HG03064 (cell line): ENCODE results near the gene THSD4.

Source experiments
- ATAC-seq: cut with Tn5 transposase; IDR thresholded peaks from one replicate; pipeline ENCODE4 v1.9.1; 2021; ENCODE audit warnings: low read depth; ENCODE audit not compliant: unreplicated experiment

Gene THSD4

GRCh38 chr15:71627604-71628003 lies 512.3 kb downstream of the THSD4 start:
- ATAC-seq = no peak

GRCh38 chr15:71628988-71629770 lies 513.9 kb downstream of the THSD4 start:
- no peak for ATAC-seq

DNA sequence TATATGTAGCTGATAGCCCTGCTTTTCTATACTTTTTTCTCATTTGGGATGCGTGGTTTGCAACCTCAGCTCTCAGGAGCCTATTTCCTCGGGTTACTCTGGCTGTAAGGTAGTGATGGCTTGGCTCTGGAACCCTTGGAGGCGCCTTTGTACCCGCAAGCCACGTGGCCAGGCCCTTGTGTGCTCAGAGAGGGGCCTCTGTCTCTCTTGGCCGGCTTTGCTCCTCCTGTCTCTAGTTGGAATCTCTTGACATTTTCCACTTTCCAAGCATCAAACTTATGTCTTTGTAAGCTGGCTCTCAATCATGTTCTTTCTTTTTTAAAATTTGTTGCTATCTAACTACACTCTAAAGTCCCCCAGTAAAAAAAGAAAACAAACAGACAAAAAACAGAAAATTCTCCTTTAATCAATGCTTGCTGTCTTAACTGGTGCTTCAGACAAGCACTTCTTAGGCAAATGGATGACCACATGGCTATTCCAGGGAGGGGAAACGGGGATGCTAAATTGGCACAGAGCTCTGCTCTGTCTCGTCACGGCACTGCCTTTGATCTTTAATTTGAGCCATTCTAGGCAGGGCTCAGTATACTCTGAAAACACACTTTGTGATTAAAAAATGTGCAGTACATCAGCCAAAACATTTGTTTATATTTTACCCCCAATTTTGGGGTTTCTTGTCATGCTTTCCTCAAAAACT lies 514.7 kb downstream of the THSD4 start:
- ATAC-seq = no peak

- no peak for ATAC-seq
These were observed 515.2 kb downstream of the THSD4 start for GRCh38 chr15:71630475-71630809.

DNA sequence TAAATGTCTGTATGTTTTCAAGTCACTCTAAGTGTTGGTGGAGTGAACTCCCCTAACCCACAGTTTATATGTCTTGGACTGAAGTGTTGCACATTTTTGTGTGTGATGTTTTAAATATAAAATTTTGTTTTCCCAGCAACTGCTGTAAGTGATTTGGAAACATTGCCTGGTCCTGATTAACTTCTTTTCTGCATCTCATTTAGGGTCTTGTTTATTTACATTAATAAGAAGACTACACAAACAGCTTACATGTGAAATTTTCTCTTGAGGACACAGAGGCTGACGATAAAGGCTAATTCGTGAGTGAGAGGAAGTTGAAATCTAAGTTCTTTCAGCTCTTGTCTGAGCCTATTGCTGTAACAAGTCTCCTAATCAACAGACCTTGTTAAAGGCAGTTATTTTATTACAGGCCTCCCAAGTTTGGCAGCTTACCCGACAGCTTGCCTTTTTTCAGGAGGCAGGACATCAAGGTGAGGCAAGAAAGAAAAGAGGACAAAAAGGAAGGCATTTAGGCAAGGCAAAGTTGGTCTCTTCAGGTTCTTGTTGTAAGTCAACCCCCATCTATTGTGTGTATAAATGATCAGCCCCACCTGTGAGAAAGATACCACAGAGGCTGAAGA lies 517.4 kb downstream of the THSD4 start:
- no peak for ATAC-seq

DNA sequence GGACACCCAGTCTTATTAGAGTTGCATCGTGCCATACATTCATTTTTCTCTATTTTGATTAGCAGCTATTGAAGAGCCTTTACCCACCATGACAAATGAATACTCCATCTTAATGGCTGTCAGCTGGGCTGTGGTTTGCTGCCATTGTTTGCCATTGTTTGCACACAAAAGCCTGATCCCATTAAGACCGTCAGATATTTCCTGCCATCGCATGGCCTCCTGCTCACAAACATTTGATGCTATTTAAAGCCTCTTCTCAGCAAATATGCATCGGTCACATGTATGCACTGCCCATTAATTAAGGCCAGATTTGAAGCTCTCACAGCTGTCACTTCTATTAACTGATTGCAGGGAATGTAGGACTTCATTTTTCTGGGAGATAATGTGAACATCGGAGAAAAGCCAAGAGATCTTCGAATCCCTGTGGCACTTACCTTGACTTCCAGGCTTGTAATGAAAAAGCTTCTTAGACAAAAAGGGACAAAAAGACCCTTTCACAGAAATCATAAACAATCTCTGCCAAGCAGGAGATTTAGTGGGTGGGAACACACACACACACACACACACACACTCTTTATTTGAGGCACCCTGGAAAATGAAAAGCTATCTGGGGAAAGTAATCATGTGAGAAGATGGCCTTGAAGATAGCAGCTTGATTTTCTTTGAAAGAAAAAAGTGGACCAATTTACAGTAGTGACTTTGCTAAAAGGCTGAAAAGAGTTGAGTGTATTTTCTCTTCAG lies 519.7 kb downstream of the THSD4 start:
- ATAC-seq = no peak

- no peak for ATAC-seq
These were observed 520.5 kb downstream of the THSD4 start for GRCh38 chr15:71635735-71636134.

GRCh38 chr15:71638876-71639275 lies 523.6 kb downstream of the THSD4 start:
- ATAC-seq = no peak

DNA sequence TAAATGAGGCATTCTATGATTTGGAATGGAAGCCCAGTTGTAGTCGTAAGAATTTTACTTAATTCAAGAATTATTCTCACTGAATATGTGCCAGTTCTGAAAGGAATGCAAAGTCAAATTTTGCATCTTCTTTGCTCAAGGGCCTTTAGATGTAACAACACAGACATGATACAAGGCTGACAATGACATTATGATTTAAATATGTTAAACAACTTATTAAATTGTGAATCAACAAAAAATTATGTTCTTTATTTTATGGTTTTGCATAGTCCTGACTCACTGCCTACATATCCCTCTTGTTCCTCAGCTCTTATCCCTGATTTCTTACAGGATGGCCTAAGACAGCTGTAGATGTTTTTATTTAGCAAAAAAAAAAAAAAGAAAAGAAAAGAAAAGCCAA lies 524.2 kb downstream of the THSD4 start:
- no peak for ATAC-seq

- no peak for ATAC-seq
These were observed 528.6 kb downstream of the THSD4 start for GRCh38 chr15:71643918-71644317.

DNA sequence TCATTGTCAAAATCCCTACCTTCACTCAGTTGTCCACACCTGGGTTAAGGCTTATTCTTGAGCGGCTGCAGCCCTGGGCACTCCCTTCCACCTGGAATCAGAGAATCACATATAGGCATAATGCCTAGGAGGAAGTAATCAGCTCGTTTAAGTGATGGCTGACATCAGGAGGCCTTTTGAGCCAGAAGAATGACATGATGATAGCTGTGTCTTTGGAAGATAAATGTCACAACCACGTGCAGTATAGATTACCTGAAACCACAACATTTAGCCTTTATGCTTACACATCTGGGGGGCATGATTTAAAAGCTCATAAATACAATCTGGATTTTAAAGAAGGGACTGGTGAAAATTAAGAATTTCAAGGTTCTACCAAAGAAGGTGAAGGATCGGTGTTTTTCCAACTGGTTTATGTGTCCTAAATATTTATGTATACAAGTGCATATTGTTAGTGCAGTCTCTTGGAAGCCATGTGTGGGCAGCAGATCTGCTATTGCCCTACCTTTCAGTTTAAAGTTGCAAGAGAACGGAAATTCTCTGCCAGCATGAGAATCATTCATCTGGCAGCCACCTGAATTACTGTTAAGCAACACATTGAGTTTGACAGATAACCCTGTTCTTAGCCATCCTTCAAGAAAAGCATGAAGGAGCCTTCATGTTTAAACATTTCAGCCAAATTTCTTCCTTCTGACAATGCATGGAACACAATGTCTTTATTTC lies 531.7 kb downstream of the THSD4 start:
- ATAC-seq = no peak

DNA sequence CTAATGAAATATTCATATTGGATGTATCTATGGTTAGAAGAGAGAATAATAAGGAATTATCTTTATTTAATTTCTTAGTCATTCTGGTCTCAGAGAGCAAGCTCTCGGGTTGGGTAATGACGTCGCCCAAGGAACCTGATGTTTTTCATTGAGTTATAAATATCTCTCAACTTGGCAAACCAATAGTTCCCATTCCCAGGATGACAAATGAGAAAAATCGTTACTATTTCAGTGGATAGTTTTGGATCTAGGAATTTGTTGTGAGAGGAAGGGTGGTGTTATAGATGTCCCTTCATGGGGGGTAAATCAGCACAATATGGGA lies 532.2 kb downstream of the THSD4 start:
- ATAC-seq = no peak

DNA sequence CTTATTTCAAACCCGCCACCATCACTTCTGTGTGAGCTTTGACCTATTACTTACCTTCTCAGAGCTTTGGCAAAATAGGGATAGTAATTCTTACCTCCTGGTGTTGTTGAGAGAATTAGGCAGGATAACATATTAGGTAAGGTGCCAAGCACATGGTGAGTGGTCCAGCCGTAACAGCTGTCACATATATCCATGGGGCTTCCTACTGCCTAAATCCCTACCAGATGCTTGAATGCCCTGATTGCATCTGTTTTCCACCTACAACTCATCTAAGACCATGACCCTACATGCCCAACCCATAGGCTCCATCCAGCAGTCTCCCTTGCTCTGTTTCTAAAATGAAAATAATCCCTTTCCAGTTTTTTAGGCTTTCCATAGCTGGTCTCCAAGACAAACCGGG lies 532.8 kb downstream of the THSD4 start:
- no peak for ATAC-seq

DNA sequence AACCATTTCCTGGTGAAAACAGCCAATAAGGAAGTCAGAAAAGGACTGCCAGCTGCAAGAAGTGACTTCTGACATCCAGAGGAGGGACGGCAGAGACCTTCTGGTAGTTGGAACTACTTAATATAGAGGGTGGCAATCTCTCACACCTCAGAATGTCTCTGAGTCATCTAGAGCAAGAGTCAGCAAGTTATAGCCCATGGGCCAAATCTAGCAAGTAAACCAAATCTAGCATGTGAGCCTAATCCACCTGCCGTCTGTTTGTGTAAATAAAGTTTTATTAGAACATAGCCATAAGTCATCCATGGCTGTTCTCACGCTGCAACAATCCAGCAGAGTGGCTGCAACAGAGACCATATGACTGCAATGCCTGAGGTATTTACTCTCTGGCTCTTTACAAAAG lies 534.6 kb downstream of the THSD4 start:
- no peak for ATAC-seq

DNA sequence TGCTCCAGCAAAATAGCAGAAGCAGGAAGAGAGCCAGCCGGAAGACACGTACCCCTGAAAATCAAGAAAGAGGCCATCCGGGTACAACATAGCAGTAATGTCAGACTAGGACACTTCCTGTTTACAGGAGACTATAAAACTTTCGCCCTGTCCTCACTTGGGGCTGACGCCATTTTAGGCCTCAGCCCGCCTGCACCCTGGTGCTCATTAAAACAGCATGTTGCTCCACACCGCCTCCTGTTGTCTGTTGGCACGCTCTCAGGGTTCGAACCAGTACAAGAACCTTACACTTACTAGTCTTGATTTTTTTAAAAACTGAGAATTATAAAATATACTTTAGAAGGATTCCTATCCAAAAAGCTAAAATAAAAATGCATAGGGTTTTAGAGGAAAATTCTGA lies 535.3 kb downstream of the THSD4 start:
- ATAC-seq = no peak

- ATAC-seq = no peak
These were observed 536.5 kb downstream of the THSD4 start for GRCh38 chr15:71651750-71652186.

DNA sequence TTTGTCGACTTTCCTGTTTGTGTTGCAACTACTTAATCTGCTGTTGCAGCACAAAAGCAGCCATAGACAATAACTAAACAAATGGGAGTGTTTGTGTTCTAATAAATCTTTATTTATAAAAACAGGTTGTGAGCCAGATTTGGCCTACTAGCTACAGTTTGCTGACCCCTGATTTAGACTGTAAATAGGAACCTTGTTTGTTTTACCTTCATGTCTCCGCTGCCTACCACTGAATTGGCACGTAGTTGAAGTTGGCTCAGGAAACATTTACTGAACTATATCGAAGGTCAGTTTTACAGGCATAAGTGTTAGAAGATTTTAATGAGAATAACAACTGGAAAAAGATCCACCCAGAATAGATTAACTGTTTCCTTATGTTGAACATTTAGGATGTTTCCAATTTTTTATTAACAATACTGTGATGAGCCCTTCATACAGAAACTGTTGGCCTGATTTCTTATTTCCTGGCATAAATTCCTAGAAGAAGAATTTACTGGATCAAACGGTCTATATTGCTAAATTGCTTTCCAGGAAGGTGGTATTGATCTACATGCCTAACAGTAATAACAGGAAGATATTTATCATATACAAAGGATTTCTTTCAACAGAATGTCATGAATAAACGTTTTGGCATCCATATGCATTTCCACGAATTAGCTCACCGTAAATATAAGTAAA lies 538.9 kb downstream of the THSD4 start:
- no peak for ATAC-seq

DNA sequence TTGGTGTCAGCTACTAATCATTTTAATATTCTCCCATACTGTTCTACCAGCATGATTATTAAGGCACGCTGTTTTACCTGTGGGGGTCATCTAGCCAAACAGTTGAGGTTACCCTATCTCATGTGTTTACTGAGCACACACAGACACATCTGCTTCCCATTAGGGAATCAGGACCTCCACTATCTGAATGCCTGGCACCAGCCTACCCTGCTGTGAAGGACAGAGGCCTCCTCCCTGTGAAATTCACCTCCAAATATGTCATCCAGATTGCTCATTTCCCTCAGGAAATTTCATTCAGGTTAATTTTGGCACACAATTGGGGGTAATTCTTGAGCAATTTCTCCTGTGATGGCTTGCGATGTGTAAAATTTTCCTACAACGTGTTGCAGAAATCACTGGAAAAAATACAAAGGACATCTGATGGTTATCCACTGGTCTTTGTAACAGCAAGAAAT lies 539.5 kb downstream of the THSD4 start:
- ATAC-seq = no peak

DNA sequence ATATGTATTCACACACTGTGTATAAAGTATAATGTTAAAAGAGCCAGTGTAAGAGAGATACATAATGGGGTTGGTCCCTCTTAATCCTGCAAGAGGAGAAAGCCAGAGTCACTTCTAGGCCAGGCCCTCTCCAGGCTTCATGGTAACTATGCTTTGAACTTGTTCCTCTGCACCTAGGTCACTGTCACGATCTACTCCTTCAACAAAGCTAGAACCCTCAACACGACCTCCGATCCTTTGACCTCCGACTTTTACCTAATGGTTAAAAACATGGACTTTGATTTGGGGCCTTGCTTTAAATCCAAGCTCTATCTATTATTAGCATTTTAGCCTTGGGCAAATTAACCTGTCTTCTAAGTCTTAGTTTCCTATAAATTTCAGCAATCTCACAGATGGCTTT lies 541.2 kb downstream of the THSD4 start:
- ATAC-seq = no peak

DNA sequence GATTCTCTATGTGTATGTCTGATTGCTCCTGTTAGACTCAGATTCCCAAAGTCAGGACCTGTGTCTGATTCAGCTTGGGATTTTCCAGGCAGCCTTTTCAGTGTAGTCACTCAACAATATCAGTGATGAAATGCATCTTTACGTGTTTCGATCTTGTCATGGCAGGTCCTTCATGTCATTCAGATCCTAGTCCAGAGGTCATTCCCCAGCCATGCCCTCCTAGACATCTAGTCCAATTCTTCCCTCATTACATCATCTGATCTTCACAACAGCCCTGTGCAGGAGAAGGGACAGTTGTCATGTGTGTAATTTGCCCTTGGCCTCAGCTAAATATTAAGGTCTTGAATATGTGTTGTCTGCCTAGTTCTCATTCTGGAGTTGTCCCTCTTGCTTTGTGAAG lies 541.9 kb downstream of the THSD4 start:
- ATAC-seq = no peak
